ENCODE measurements around the gene AIG1.

AIG1 gene

GRCh38 chr6:143268439-143268838 is 207.8 kb downstream of the AIG1 start:
- Histone ChIP-seq H3K27ac (ENCODE audit: insufficient read depth in 1 of 2, low read depth in 1 of 2, low read length in 2 of 2, poor library complexity in 1 of 2, severe bottlenecking in 2 of 2) (no peak overlapping the region), H3K4me3 (ENCODE audit: control insufficient read depth in 1 of 7, extremely low read depth in 1 of 7, insufficient read depth in 4 of 7, low read depth in 2 of 7, low read length in 6 of 7) (no peak overlapping the region), H3K9me3 (ENCODE audit: control extremely low read depth in 1 of 5, control insufficient read depth in 4 of 5, insufficient read depth in 2 of 5, low read depth in 1 of 5, low read length in 4 of 5) (no peaks in the 10 kb centered on the region), H3K27me3 (replicated peaks in 2 of 5; ENCODE audit: control insufficient read depth in 4 of 5, insufficient read depth in 5 of 5, low read length in 4 of 5) (no peaks in the 10 kb centered on the region), H3K36me3 (ENCODE audit: control insufficient read depth in 4 of 4, insufficient read depth in 4 of 4, low read length in 3 of 4) (no peaks in the 10 kb centered on the region), H3K4me1 (ENCODE audit: control extremely low read depth in 1 of 4, control insufficient read depth in 4 of 4, insufficient read depth in 4 of 4, low read length in 3 of 4) (no peaks in the 10 kb centered on the region)
- no peak for DNase-seq
- POLR2A ChIA-PET, result no interaction called here
- 100% methylated on average over 1 of the region's 1 CpG for whole genome bisulfite sequencing (ENCODE audit: insufficient coverage)
- CTCF ChIA-PET, result interaction anchor here (0.9 kb wide), 1 partner anchor 9 kb away, joined by 3 read pairs; no protein-coding TSS in a partner anchor

- Histone ChIP-seq H3K4me3 (ENCODE audit: control insufficient read depth in 1 of 7, extremely low read depth in 1 of 7, insufficient read depth in 4 of 7, low read depth in 2 of 7, low read length in 6 of 7) (no peak overlapping the region), H3K27ac (ENCODE audit: insufficient read depth in 1 of 2, low read depth in 1 of 2, low read length in 2 of 2, poor library complexity in 1 of 2, severe bottlenecking in 2 of 2) (no peak overlapping the region), H3K36me3 (ENCODE audit: control insufficient read depth in 4 of 4, insufficient read depth in 4 of 4, low read length in 3 of 4) (no peaks in the 10 kb centered on the region), H3K27me3 (replicated peaks in 2 of 5; ENCODE audit: control insufficient read depth in 4 of 5, insufficient read depth in 5 of 5, low read length in 4 of 5) (no peaks in the 10 kb centered on the region), H3K9me3 (ENCODE audit: control extremely low read depth in 1 of 5, control insufficient read depth in 4 of 5, insufficient read depth in 2 of 5, low read depth in 1 of 5, low read length in 4 of 5) (no peaks in the 10 kb centered on the region), H3K4me1 (ENCODE audit: control extremely low read depth in 1 of 4, control insufficient read depth in 4 of 4, insufficient read depth in 4 of 4, low read length in 3 of 4) (no peaks in the 10 kb centered on the region)
- CTCF ChIA-PET, result interaction anchor here (1.6 kb wide), 1 partner anchor 9 kb away, joined by 5 read pairs; no protein-coding TSS in a partner anchor
- POLR2A ChIA-PET, result no interaction called here
- 100% methylated on average over 1 of the region's 1 CpG for WGBS (ENCODE audit: insufficient coverage)
- DNase-seq, result no peak
These were observed 209.3 kb downstream of the AIG1 start for GRCh38 chr6:143270026-143270425.

GRCh38 chr6:143271024-143271423 is 210.3 kb downstream of the AIG1 start:
- 100% methylated on average over 2 of the region's 4 CpGs for WGBS (ENCODE audit: insufficient coverage)
- H3K36me3 ChIP-seq (ENCODE audit: control insufficient read depth in 4 of 4, insufficient read depth in 4 of 4, low read length in 3 of 4), result no peaks in the 10 kb centered on the region
- no peaks in the 10 kb centered on the region for H3K27me3 ChIP-seq (replicated peaks in 2 of 5; ENCODE audit: control insufficient read depth in 4 of 5, insufficient read depth in 5 of 5, low read length in 4 of 5)

GRCh38 chr6:143276436-143276835 is 215.7 kb downstream of the AIG1 start:
- POLR2A ChIA-PET, result no interaction called here
- H3K9me3 ChIP-seq (ENCODE audit: control extremely low read depth in 1 of 5, control insufficient read depth in 4 of 5, insufficient read depth in 2 of 5, low read depth in 1 of 5, low read length in 4 of 5), result no peaks in the 10 kb centered on the region
- CTCF ChIA-PET, result interaction anchor here (1.3 to 1.5 kb wide), 2 partner anchors 33 to 151 kb away, joined by 3 read pairs; no protein-coding TSS in a partner anchor
- no peaks in the 10 kb centered on the region for H3K27me3 ChIP-seq (replicated peaks in 2 of 5; ENCODE audit: control insufficient read depth in 4 of 5, insufficient read depth in 5 of 5, low read length in 4 of 5)
- no peaks in the 10 kb centered on the region for H3K36me3 ChIP-seq (ENCODE audit: control insufficient read depth in 4 of 4, insufficient read depth in 4 of 4, low read length in 3 of 4)
- H3K4me3 ChIP-seq (ENCODE audit: control insufficient read depth in 1 of 7, extremely low read depth in 1 of 7, insufficient read depth in 4 of 7, low read depth in 2 of 7, low read length in 6 of 7), result no peak overlapping the region
- H3K27ac ChIP-seq (ENCODE audit: insufficient read depth in 1 of 2, low read depth in 1 of 2, low read length in 2 of 2, poor library complexity in 1 of 2, severe bottlenecking in 2 of 2), result no peak overlapping the region
- 52% methylated on average over 3 of the region's 4 CpGs for WGBS (ENCODE audit: insufficient coverage)
- H3K4me1 ChIP-seq (ENCODE audit: control extremely low read depth in 1 of 4, control insufficient read depth in 4 of 4, insufficient read depth in 4 of 4, low read length in 3 of 4), result peaks cover 0 to 8% (median 3%) of the 10 kb centered on the region in 4 experiments
- peak in 2 of 3 donors; percentile 67 to 72 for DNase-seq

More at GRCh38 chr6:143271024-143271423, 210.3 kb downstream of the AIG1 start:
- H3K4me1 ChIP-seq (ENCODE audit: control extremely low read depth in 1 of 4, control insufficient read depth in 4 of 4, insufficient read depth in 4 of 4, low read length in 3 of 4), result no peaks in the 10 kb centered on the region
- ChIA-PET CTCF (interaction anchor here (1.6 kb wide), 1 partner anchor 10 kb away, joined by 5 read pairs; no protein-coding TSS in a partner anchor), POLR2A (no interaction called here)
- no peaks in the 10 kb centered on the region for H3K9me3 ChIP-seq (ENCODE audit: control extremely low read depth in 1 of 5, control insufficient read depth in 4 of 5, insufficient read depth in 2 of 5, low read depth in 1 of 5, low read length in 4 of 5)
- DNase-seq, result no peak
- H3K27ac ChIP-seq (ENCODE audit: insufficient read depth in 1 of 2, low read depth in 1 of 2, low read length in 2 of 2, poor library complexity in 1 of 2, severe bottlenecking in 2 of 2), result no peak overlapping the region
- no peak overlapping the region for H3K4me3 ChIP-seq (ENCODE audit: control insufficient read depth in 1 of 7, extremely low read depth in 1 of 7, insufficient read depth in 4 of 7, low read depth in 2 of 7, low read length in 6 of 7)

- H3K4me3 ChIP-seq (ENCODE audit: control insufficient read depth in 1 of 7, extremely low read depth in 1 of 7, insufficient read depth in 4 of 7, low read depth in 2 of 7, low read length in 6 of 7), result no peak overlapping the region
- POLR2A ChIA-PET, result no interaction called here
- 100% methylated on average over 3 of the region's 6 CpGs for WGBS (ENCODE audit: insufficient coverage)
- peaks cover 0 to 8% (median 3%) of the 10 kb centered on the region in 4 experiments for H3K4me1 ChIP-seq (ENCODE audit: control extremely low read depth in 1 of 4, control insufficient read depth in 4 of 4, insufficient read depth in 4 of 4, low read length in 3 of 4)
- CTCF ChIA-PET, result interaction anchor here (1.0 to 1.9 kb wide), 2 partner anchors 59 to 586 kb away, joined by 3 to 6 read pairs; no protein-coding TSS in a partner anchor
- no peaks in the 10 kb centered on the region for H3K27me3 ChIP-seq (replicated peaks in 2 of 5; ENCODE audit: control insufficient read depth in 4 of 5, insufficient read depth in 5 of 5, low read length in 4 of 5)
- H3K9me3 ChIP-seq (ENCODE audit: control extremely low read depth in 1 of 5, control insufficient read depth in 4 of 5, insufficient read depth in 2 of 5, low read depth in 1 of 5, low read length in 4 of 5), result no peaks in the 10 kb centered on the region
- H3K27ac ChIP-seq (ENCODE audit: insufficient read depth in 1 of 2, low read depth in 1 of 2, low read length in 2 of 2, poor library complexity in 1 of 2, severe bottlenecking in 2 of 2), result no peak overlapping the region
- DNase-seq, result peak in 2 of 3 donors; percentile 18 to 20
- no peaks in the 10 kb centered on the region for H3K36me3 ChIP-seq (ENCODE audit: control insufficient read depth in 4 of 4, insufficient read depth in 4 of 4, low read length in 3 of 4)
These were observed 218.7 kb downstream of the AIG1 start for GRCh38 chr6:143279385-143279784.

DNA sequence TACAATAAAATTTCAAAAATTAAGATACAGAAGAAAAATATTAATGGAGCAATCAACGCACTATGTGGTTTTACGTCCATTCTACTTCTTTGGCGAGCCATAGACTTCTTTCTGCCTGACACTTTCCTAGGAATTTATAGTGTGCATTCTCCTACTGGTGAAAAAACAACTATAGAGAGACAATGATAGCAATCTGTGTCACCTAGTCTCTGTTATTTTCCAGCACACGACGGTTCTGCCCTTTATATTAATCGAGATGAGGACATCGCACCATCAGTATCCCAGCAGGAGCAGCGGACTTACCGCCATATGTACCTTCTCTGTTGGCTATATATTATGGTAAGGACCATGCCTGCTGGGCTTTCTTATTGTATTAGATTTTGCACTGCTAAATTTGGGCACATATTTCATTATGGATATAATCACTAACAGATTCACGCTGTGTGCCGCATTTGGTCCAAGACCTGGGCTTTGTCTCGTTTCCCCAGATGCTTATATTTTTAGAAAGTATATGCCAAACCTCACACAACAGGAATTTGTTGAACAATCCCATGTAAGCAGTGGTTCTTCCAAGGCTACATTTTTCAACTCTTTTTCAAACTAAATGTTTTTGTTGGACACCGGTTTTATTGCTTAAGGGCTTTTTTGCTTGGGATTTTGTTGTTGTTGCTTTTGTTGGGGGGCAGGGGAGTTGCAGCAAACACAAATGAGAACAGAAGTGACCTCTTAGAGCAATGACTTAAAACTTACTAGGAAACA is 223.4 kb downstream of the AIG1 start:
- POLR2A ChIA-PET, result no interaction called here
- H3K4me3 ChIP-seq (ENCODE audit: control insufficient read depth in 1 of 7, extremely low read depth in 1 of 7, insufficient read depth in 4 of 7, low read depth in 2 of 7, low read length in 6 of 7), result no peak overlapping the region
- H3K27ac ChIP-seq (ENCODE audit: insufficient read depth in 1 of 2, low read depth in 1 of 2, low read length in 2 of 2, poor library complexity in 1 of 2, severe bottlenecking in 2 of 2), result no peak overlapping the region
- H3K36me3 ChIP-seq (ENCODE audit: control insufficient read depth in 4 of 4, insufficient read depth in 4 of 4, low read length in 3 of 4), result no peaks in the 10 kb centered on the region
- WGBS (ENCODE audit: insufficient coverage), result 99% methylated on average over 10 of the region's 13 CpGs
- H3K4me1 ChIP-seq (ENCODE audit: control extremely low read depth in 1 of 4, control insufficient read depth in 4 of 4, insufficient read depth in 4 of 4, low read length in 3 of 4), result no peaks in the 10 kb centered on the region
- DNase-seq, result no peak
- CTCF ChIA-PET, result no interaction called here
- no peaks in the 10 kb centered on the region for H3K27me3 ChIP-seq (replicated peaks in 2 of 5; ENCODE audit: control insufficient read depth in 4 of 5, insufficient read depth in 5 of 5, low read length in 4 of 5)
- no peaks in the 10 kb centered on the region for H3K9me3 ChIP-seq (ENCODE audit: control extremely low read depth in 1 of 5, control insufficient read depth in 4 of 5, insufficient read depth in 2 of 5, low read depth in 1 of 5, low read length in 4 of 5)

- WGBS (ENCODE audit: insufficient coverage), result 95% methylated on average over 5 of the region's 5 CpGs
- no peaks in the 10 kb centered on the region for H3K9me3 ChIP-seq (ENCODE audit: control extremely low read depth in 1 of 5, control insufficient read depth in 4 of 5, insufficient read depth in 2 of 5, low read depth in 1 of 5, low read length in 4 of 5)
- POLR2A ChIA-PET, result no interaction called here
- no peak overlapping the region for H3K4me3 ChIP-seq (ENCODE audit: control insufficient read depth in 1 of 7, extremely low read depth in 1 of 7, insufficient read depth in 4 of 7, low read depth in 2 of 7, low read length in 6 of 7)
- DNase-seq, result no peak
- CTCF ChIA-PET, result no interaction called here
- H3K4me1 ChIP-seq (ENCODE audit: control extremely low read depth in 1 of 4, control insufficient read depth in 4 of 4, insufficient read depth in 4 of 4, low read length in 3 of 4), result no peaks in the 10 kb centered on the region
- H3K36me3 ChIP-seq (ENCODE audit: control insufficient read depth in 4 of 4, insufficient read depth in 4 of 4, low read length in 3 of 4), result no peaks in the 10 kb centered on the region
- no peak overlapping the region for H3K27ac ChIP-seq (ENCODE audit: insufficient read depth in 1 of 2, low read depth in 1 of 2, low read length in 2 of 2, poor library complexity in 1 of 2, severe bottlenecking in 2 of 2)
- H3K27me3 ChIP-seq (replicated peaks in 2 of 5; ENCODE audit: control insufficient read depth in 4 of 5, insufficient read depth in 5 of 5, low read length in 4 of 5), result no peaks in the 10 kb centered on the region
These were observed 225.6 kb downstream of the AIG1 start for GRCh38 chr6:143286251-143286795.

All from common myeloid progenitor, CD34-positive (primary cell).